Measurements from ENCODE around the gene PTBP2.

DNA sequence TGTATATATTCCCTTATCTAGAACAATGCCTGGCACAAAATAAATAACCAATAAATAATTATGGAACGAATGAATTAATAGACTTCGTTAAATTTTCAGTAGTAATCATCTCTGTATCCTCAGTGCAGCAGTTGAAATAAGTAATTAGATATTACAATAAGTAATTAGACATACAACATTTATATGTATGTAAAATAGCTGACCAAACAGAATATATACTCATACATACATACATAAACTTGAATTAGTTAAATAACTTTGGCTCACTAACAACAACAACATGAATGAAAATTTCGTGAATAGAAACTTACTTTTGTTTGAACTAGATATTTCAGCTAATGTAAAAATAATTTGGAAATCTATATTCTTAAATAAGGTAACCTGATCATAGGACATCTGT, 14.6 kb upstream of the PTBP2 start:
- no peak for TF ChIP-seq POLR2A (IDR thresholded peaks at IDR 0.05)
- TF ChIP-seq EP300 (IDR thresholded peaks at IDR 0.05), result no peak
- no peak for TF ChIP-seq POLR2AphosphoS5 (IDR thresholded peaks at IDR 0.05)
- no peak for TF ChIP-seq CTCF (IDR thresholded peaks at IDR 0.05)
